IMR-90 (cell line): ENCODE data around the gene ANKRD40. TPM values are rescaled to one million over a fixed set of nuclear protein-coding genes. Genes with fewer than 3 reads are reported as not detected.

Experiments
- ATAC-seq: fragments of 200-7000 bp; cut with Tn5 transposase; 2 replicates; pipeline ENCODE4 v1.9.1; 2020; ENCODE audit warnings: low read depth, mild to moderate bottlenecking, moderate library complexity
- BruUV-seq: library from RNA; stranded (reverse); fragments of 400-500 nt; replicated peaks from 2 replicates; lab custom pipeline; 2021; lab: Mats Ljungman, UMichigan
- CTCF ChIA-PET: fragments of 300-600 bp; formaldehyde crosslinking; extraction: SDS; loops from one replicate; lab custom pipeline; 2021; ENCODE audit warnings: antibody characterized with exemption; lab: Yijun Ruan, JAX
- POLR2A ChIA-PET: fragments of 300-600 bp; sonication (Branson Sonifier 250); formaldehyde crosslinking; loops from one replicate; lab custom pipeline; 2022; ENCODE audit warnings: antibody characterized with exemption; ENCODE audit not compliant: unreplicated experiment; lab: Charles Lee
- DNase-seq: peaks from one replicate; pipeline ENCODE4 v3.0.0; 2013
- H2AFZ ChIP-seq: replicated peaks from 2 replicates; pipeline ENCODE3; 2013; ENCODE audit warnings: low read length, mild to moderate bottlenecking; ENCODE audit not compliant: poor library complexity
- H2AK5ac ChIP-seq: 2 replicates; pipeline ENCODE4 v1.6.1; 2013; ENCODE audit warnings: low read depth, low read length, inconsistent platforms
- H2AK9ac ChIP-seq: replicated peaks from 2 replicates; pipeline ENCODE3; 2013; ENCODE audit warnings: mild to moderate bottlenecking, low read depth, low read length, moderate library complexity; ENCODE audit not compliant: poor library complexity
- H2BK120ac ChIP-seq: 2 replicates; pipeline ENCODE4 v1.6.1; 2013; ENCODE audit warnings: low read depth, low read length, inconsistent platforms
- H2BK15ac ChIP-seq: 3 replicates; pipeline ENCODE4 v1.6.1; 2013; ENCODE audit warnings: low read depth, low read length, inconsistent platforms
- H2BK20ac ChIP-seq: 2 replicates; pipeline ENCODE4 v1.6.1; 2013; ENCODE audit warnings: low read depth, mild to moderate bottlenecking, inconsistent platforms, low read length, moderate library complexity
- H2BK5ac ChIP-seq: 2 replicates; pipeline ENCODE4 v1.6.1; 2013; ENCODE audit warnings: mild to moderate bottlenecking, low read depth, low read length, inconsistent platforms; ENCODE audit not compliant: poor library complexity, severe bottlenecking
- H3K14ac ChIP-seq: replicated peaks from 2 replicates; pipeline ENCODE4 v1.6.1; 2013; ENCODE audit warnings: low read depth, low read length, inconsistent platforms
- H3K18ac ChIP-seq: 2 replicates; pipeline ENCODE4 v1.6.1; 2013; ENCODE audit warnings: low read depth, low read length, control low read depth
- H3K23ac ChIP-seq: 2 replicates; pipeline ENCODE4 v1.6.1; 2013; ENCODE audit warnings: low read depth, low read length, inconsistent platforms
- H3K27ac ChIP-seq: 2 replicates; pipeline ENCODE4 v1.5.1; 2013; ENCODE audit warnings: mild to moderate bottlenecking, control low read depth, low read length; ENCODE audit not compliant: insufficient read depth
- H3K27me3 ChIP-seq: 2 replicates; pipeline ENCODE4 v1.6.1; 2013; ENCODE audit warnings: low read length; ENCODE audit not compliant: control insufficient read depth, insufficient read depth
- H3K36me3 ChIP-seq: 2 replicates; pipeline ENCODE4 v1.6.1; 2013; ENCODE audit warnings: low read length, mixed read lengths; ENCODE audit not compliant: control insufficient read depth, insufficient read depth
- H3K4ac ChIP-seq: 2 replicates; pipeline ENCODE4 v1.6.1; 2013; ENCODE audit warnings: low read depth, low read length, inconsistent platforms
- H3K4me1 ChIP-seq: 2 replicates; pipeline ENCODE4 v1.6.1; 2013; ENCODE audit warnings: low read length, mixed read lengths; ENCODE audit not compliant: control insufficient read depth, insufficient read depth
- H3K4me2 ChIP-seq: 2 replicates; pipeline ENCODE4 v1.6.1; 2013; ENCODE audit warnings: low read depth, mild to moderate bottlenecking, control low read depth, low read length, moderate library complexity
- H3K4me3 ChIP-seq: 2 replicates; pipeline ENCODE4 v1.5.1; 2013; ENCODE audit warnings: low read depth, mild to moderate bottlenecking, control low read depth, low read length, moderate library complexity; ENCODE audit not compliant: insufficient read depth
- H3K56ac ChIP-seq: 2 replicates; pipeline ENCODE4 v1.6.1; 2013; ENCODE audit warnings: low read length, inconsistent platforms; ENCODE audit not compliant: insufficient read depth; ENCODE audit errors: extremely low read depth
- H3K79me1 ChIP-seq, 2 experiments: 2 replicates each; pipeline ENCODE4 v1.6.1; 2013; ENCODE audit warnings: low read length in 2 of 2, inconsistent platforms in 1 of 2, low read depth in 1 of 2
- H3K9ac ChIP-seq: 2 replicates; pipeline ENCODE4 v1.6.1; 2013; ENCODE audit warnings: low read depth, low read length, control low read depth
- H3K9me1 ChIP-seq: 2 replicates; pipeline ENCODE4 v1.6.1; 2013; ENCODE audit warnings: low read length, inconsistent platforms; ENCODE audit not compliant: insufficient read depth
- H3K9me3 ChIP-seq: 2 replicates; pipeline ENCODE4 v1.6.1; 2013; ENCODE audit warnings: low read length; ENCODE audit not compliant: control insufficient read depth, insufficient read depth
- H4K20me1 ChIP-seq: 2 replicates; pipeline ENCODE4 v1.6.1; 2013; ENCODE audit warnings: low read length, inconsistent platforms; ENCODE audit not compliant: insufficient read depth
- H4K5ac ChIP-seq: 2 replicates; pipeline ENCODE4 v1.6.1; 2013; ENCODE audit warnings: mild to moderate bottlenecking, low read depth, low read length, control low read depth
- H4K8ac ChIP-seq, 2 experiments: 2 replicates each; pipeline ENCODE4 v1.6.1; 2013; ENCODE audit warnings: low read depth in 2 of 2, low read length in 2 of 2, control low read depth in 1 of 2, inconsistent platforms in 1 of 2
- H4K91ac ChIP-seq: 2 replicates; pipeline ENCODE4 v1.6.1; 2013; ENCODE audit warnings: low read depth, low read length, inconsistent platforms; ENCODE audit not compliant: insufficient read depth
- BHLHE40 ChIP-seq: fragments of 150-350 bp; IDR thresholded peaks from 2 replicates; pipeline ENCODE4 v1.6.1; 2016; ENCODE audit warnings: mild to moderate bottlenecking, low read depth, low read length
- CEBPB ChIP-seq: IDR thresholded peaks from 2 replicates; pipeline ENCODE4 v1.6.1; 2012; ENCODE audit warnings: low read depth, low read length, improper control_type of control experiment
- CHD1 ChIP-seq: IDR thresholded peaks from 2 replicates; pipeline ENCODE4 v1.6.1; 2012; ENCODE audit warnings: low read depth, low read length, improper control_type of control experiment
- FOS ChIP-seq: fragments of 150-350 bp; IDR thresholded peaks from 2 replicates; pipeline ENCODE4 v1.6.1; 2016; ENCODE audit warnings: low read depth, low read length
- MAFK ChIP-seq: IDR thresholded peaks from 2 replicates; pipeline ENCODE4 v1.6.1; 2012; ENCODE audit warnings: low read depth, low read length, improper control_type of control experiment
- MAZ ChIP-seq: IDR thresholded peaks from 2 replicates; pipeline ENCODE4 v1.6.1; 2012; ENCODE audit warnings: low read depth, mild to moderate bottlenecking, low read length, improper control_type of control experiment, moderate library complexity, borderline replicate concordance
- MXI1 ChIP-seq: IDR thresholded peaks from 2 replicates; pipeline ENCODE4 v1.6.1; 2012; ENCODE audit warnings: low read depth, mild to moderate bottlenecking, low read length, moderate library complexity, borderline replicate concordance
- NFE2L2 ChIP-seq: fragments of 150-350 bp; IDR thresholded peaks from 2 replicates; pipeline ENCODE4 v1.6.1; 2016; ENCODE audit warnings: low read depth, mild to moderate bottlenecking, low read length
- POLR2A ChIP-seq: IDR thresholded peaks from 2 replicates; pipeline ENCODE4 v1.6.1; 2012; ENCODE audit warnings: mild to moderate bottlenecking, low read depth, low read length
- RAD21 ChIP-seq: IDR thresholded peaks from 2 replicates; pipeline ENCODE4 v1.6.1; 2012; ENCODE audit warnings: low read length, improper control_type of control experiment
- RCOR1 ChIP-seq: IDR thresholded peaks from 2 replicates; pipeline ENCODE4 v1.6.1; 2012; ENCODE audit warnings: mild to moderate bottlenecking, low read length, improper control_type of control experiment; ENCODE audit not compliant: insufficient replicate concordance
- RFX5 ChIP-seq: IDR thresholded peaks from 2 replicates; pipeline ENCODE4 v1.8.0; 2012; ENCODE audit warnings: low read depth, mild to moderate bottlenecking, low read length, moderate library complexity
- SMC3 ChIP-seq: fragments of 150-350 bp; IDR thresholded peaks from 2 replicates; pipeline ENCODE4 v1.6.1; 2016; ENCODE audit warnings: low read depth, mild to moderate bottlenecking, antibody characterized with exemption, low read length, moderate library complexity
- USF2 ChIP-seq: fragments of 150-350 bp; IDR thresholded peaks from 2 replicates; pipeline ENCODE4 v1.6.1; 2017; ENCODE audit warnings: mild to moderate bottlenecking, antibody characterized with exemption, low read length, low read depth
- WGBS, 2 experiments: methylation state at CpG; one replicate each; pipeline versions ENCODE4 v1.1.5 to v1.1.7; 2013; ENCODE audit warnings: missing lambda C conversion rate in 2 of 2; ENCODE audit not compliant: insufficient read length in 1 of 2; ENCODE audit errors: extremely low coverage in 2 of 2; 5-methylcytosine and 5-hydroxymethylcytosine counted together
- dilution Hi-C: fragments of 300-500 bp; cut with HindIII; formaldehyde crosslinking; loops from one replicate; pipeline ENCODE4 v1.14.3; 2018; ENCODE audit warnings: low sequenced_read_pairs; ENCODE audit not compliant: unreplicated experiment
- in situ Hi-C: fragments of 300-500 bp; cut with MboI; formaldehyde crosslinking; loops from 3 replicates; pipeline ENCODE4 v1.14.3; 2019; ENCODE audit warnings: low sequenced_read_pairs, inconsistent platforms, mixed read lengths
- intact Hi-C: fragments of 100-400 bp; cut with micrococcal nuclease; formaldehyde crosslinking; loops from 2 replicates; pipeline ENCODE4 v1.10.0; 2022
- polyA plus RNA-seq, 3 experiments: library from polyadenylated mRNA; depleted of rRNA; stranded (reverse); fragments of >200 nt; gene quantifications; 2 replicates each; pipeline ENCODE4 v1.2.3, GENCODE V29; 2012; ENCODE audit warnings: low replicate concordance in 1 of 3
- total RNA-seq: library from RNA; depleted of rRNA; stranded (reverse); fragments of >200 nt; gene quantifications from 2 replicates; pipeline ENCODE4 v1.2.3, GENCODE V29; 2012
- TF ChIP-seq, protein P1 (sequence below): fragments of 150-350 bp; IDR thresholded peaks from 2 replicates; pipeline ENCODE4 v1.6.1; 2016; ENCODE audit warnings: low read depth, mild to moderate bottlenecking, low read length, moderate library complexity, borderline replicate concordance
- TF ChIP-seq, protein P2 (sequence below): conservative IDR thresholded peaks from 2 replicates; pipeline ENCODE4 v1.5.1; 2012; ENCODE audit warnings: mild to moderate bottlenecking, low read depth, low read length, improper control_type of control experiment

ANKRD40 gene
- total and polyA plus RNA-seq, 2 of the 4 experiments (the other 2 are of a cell fraction) = 23.4 to 35.8 TPM

- peaks cover 0 to 20% of the 10 kb centered on the region in 2 experiments; a peak in 2 of 4 replicates for H3K79me1 ChIP-seq
- H3K9me3 ChIP-seq = no peaks in the 10 kb centered on the region
- no peak overlapping the region for H2BK120ac ChIP-seq
- H4K8ac ChIP-seq = no peak overlapping the region
- H3K9ac ChIP-seq = no peak overlapping the region
- in situ Hi-C loops (no loop called here), intact Hi-C loops (no loop called here), dilution Hi-C loops (no loop called here)
- no peaks in the 10 kb centered on the region for H3K36me3 ChIP-seq
- H4K91ac ChIP-seq = no peak overlapping the region
- 95% methylated on average over 4 of the region's 5 CpGs; no CpG with 5 or more reads in 1 of the 2 experiments for WGBS, 2 experiments
- H4K5ac ChIP-seq = no peak overlapping the region
- no peak overlapping the region for H3K23ac ChIP-seq
- peaks cover 30% of the 10 kb centered on the region for H3K4me1 ChIP-seq
- H3K27ac ChIP-seq = no peak overlapping the region
- H3K9me1 ChIP-seq = peaks cover 38% of the 10 kb centered on the region
- H2AK9ac ChIP-seq = no peak overlapping the region
- no peaks in the 10 kb centered on the region for H3K27me3 ChIP-seq
- H3K4me3 ChIP-seq = no peak overlapping the region
- no peak overlapping the region for H3K18ac ChIP-seq
- CTCF ChIA-PET = no interaction called here
- no peaks in the 10 kb centered on the region for H4K20me1 ChIP-seq
- H2BK20ac ChIP-seq = no peak overlapping the region
- H3K4me2 ChIP-seq = no peak overlapping the region
- no TSS peak for BruUV-seq
- H3K4ac ChIP-seq = no peak overlapping the region
- H2AFZ ChIP-seq = no peak overlapping the region
- no peak overlapping the region for H3K56ac ChIP-seq
- TF ChIP-seq CHD1 = no peak
- TF ChIP-seq MAZ = no peak
- no peak for TF ChIP-seq CEBPB
- TF ChIP-seq RCOR1 = no peak
- no peak for TF ChIP-seq NFE2L2
- no peak for TF ChIP-seq BHLHE40
- TF ChIP-seq, protein P1, sequence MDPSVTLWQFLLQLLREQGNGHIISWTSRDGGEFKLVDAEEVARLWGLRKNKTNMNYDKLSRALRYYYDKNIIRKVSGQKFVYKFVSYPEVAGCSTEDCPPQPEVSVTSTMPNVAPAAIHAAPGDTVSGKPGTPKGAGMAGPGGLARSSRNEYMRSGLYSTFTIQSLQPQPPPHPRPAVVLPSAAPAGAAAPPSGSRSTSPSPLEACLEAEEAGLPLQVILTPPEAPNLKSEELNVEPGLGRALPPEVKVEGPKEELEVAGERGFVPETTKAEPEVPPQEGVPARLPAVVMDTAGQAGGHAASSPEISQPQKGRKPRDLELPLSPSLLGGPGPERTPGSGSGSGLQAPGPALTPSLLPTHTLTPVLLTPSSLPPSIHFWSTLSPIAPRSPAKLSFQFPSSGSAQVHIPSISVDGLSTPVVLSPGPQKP = no peak
- no peak for TF ChIP-seq POLR2A
- TF ChIP-seq USF2 = no peak
- no peak for TF ChIP-seq RAD21
- TF ChIP-seq RFX5 = no peak
- no peak for TF ChIP-seq FOS
- no peak for TF ChIP-seq MAFK
- no peak for TF ChIP-seq MXI1
- TF ChIP-seq, protein P2, sequence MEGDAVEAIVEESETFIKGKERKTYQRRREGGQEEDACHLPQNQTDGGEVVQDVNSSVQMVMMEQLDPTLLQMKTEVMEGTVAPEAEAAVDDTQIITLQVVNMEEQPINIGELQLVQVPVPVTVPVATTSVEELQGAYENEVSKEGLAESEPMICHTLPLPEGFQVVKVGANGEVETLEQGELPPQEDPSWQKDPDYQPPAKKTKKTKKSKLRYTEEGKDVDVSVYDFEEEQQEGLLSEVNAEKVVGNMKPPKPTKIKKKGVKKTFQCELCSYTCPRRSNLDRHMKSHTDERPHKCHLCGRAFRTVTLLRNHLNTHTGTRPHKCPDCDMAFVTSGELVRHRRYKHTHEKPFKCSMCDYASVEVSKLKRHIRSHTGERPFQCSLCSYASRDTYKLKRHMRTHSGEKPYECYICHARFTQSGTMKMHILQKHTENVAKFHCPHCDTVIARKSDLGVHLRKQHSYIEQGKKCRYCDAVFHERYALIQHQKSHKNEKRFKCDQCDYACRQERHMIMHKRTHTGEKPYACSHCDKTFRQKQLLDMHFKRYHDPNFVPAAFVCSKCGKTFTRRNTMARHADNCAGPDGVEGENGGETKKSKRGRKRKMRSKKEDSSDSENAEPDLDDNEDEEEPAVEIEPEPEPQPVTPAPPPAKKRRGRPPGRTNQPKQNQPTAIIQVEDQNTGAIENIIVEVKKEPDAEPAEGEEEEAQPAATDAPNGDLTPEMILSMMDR = no peak
- no peak for TF ChIP-seq SMC3
- no peak for ATAC-seq
- no peak overlapping the region for H2BK5ac ChIP-seq
- H2AK5ac ChIP-seq = no peak overlapping the region
- H3K14ac ChIP-seq = no peak overlapping the region
- H2BK15ac ChIP-seq = no peak overlapping the region
- POLR2A ChIA-PET = no interaction called here
- no peak for DNase-seq
Measured at GRCh38 chr17:50665838-50666237, 41.9 kb downstream of the ANKRD40 start.
